HL-60 (cell line): ENCODE measurements around the gene SLC6A13.
"Not testable (repeated sequence)": the region's sequence is repeated elsewhere in the genome, so short reads cannot be mapped to it uniquely, and the experiment has no call there.

Source experiments
- DNase-seq, 2 experiments: peaks; one replicate each; pipeline ENCODE4 v3.0.0-alpha.2; 2010 to 2020; ENCODE audit warnings: low read depth in 1 of 2, low spot score in 1 of 2
- H3K27ac ChIP-seq: fragments of 250-450 bp; sonication (Bioruptor Pico); replicated peaks from 2 replicates; pipeline ENCODE4 v1.5.1; 2020; ENCODE audit warnings: mild to moderate bottlenecking, moderate library complexity
- H3K27me3 ChIP-seq: fragments of 250-450 bp; sonication (Bioruptor Pico); 2 replicates; pipeline ENCODE4 v1.5.1; 2021; ENCODE audit warnings: mild to moderate bottlenecking, moderate library complexity; ENCODE audit not compliant: insufficient read depth, poor library complexity, severe bottlenecking
- H3K4me3 ChIP-seq: replicated peaks from 2 replicates; pipeline ENCODE4 v1.5.1; 2011; ENCODE audit warnings: mild to moderate bottlenecking, control low read depth, low read length; ENCODE audit not compliant: insufficient read depth
- CTCF ChIP-seq: IDR thresholded peaks from one replicate; pipeline ENCODE4 v1.5.1; 2011; ENCODE audit warnings: low read length, control low read depth, inconsistent platforms; ENCODE audit not compliant: insufficient read depth
- GABPA ChIP-seq: IDR thresholded peaks from 2 replicates; pipeline ENCODE4 v1.6.1; 2012; ENCODE audit warnings: low read depth
- POLR2AphosphoS5 ChIP-seq: IDR thresholded peaks from 2 replicates; pipeline ENCODE4 v1.6.1; 2012; ENCODE audit warnings: low read depth
- SPI1 ChIP-seq: IDR thresholded peaks from 2 replicates; pipeline ENCODE4 v1.6.1; 2012; ENCODE audit warnings: low read depth, mild to moderate bottlenecking, borderline replicate concordance
- TF ChIP-seq, protein P1 (sequence below): IDR thresholded peaks from 2 replicates; pipeline ENCODE4 v1.6.1; 2012; ENCODE audit warnings: low read depth; ENCODE audit not compliant: insufficient replicate concordance

SLC6A13 gene

DNA sequence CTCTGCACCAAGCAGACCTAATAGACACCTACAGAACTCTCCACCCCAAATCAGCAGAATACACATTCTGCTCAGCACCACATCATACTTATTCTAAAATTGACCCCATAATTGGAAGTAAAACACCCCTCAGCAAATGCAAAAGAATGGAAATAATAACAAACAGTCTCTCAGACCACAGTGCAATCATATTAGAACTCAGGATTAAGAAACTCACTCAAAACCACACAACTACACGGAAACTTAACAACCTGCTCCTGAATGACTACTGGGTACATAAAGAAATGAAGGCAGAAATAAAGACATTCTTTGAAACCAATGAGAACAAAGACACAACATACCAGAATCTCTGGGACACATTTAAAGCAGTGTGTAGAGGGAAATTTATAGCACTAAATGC, 37.5 kb upstream of the SLC6A13 start:
- DNase-seq, H3K4me3 ChIP-seq, H3K27ac ChIP-seq: not testable (repeated sequence)

DNA sequence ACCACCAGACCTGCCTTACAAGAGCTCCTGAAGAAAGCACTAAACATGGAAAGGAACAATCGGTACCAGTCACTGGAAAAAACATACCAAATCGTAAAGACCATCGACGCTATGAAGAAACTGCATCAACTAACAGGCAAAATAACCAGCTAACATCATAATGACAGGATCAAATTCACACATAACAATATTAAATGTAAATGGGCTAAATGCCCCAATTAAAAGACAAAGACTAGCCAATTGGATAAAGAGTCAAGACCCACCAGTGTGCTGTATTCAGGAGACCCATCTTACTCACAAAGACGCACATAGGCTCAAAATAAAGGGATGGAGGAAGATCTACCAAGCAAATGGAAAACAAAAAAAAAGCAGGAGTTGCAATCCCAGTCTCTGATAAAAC, 36.9 kb upstream of the SLC6A13 start:
- H3K4me3 ChIP-seq, H3K27me3 ChIP-seq, H3K27ac ChIP-seq, DNase-seq: not testable (repeated sequence)

More for the DNA sequence above, 37.5 kb upstream of the SLC6A13 start:
- H3K27me3 ChIP-seq: not testable (repeated sequence)

DNA sequence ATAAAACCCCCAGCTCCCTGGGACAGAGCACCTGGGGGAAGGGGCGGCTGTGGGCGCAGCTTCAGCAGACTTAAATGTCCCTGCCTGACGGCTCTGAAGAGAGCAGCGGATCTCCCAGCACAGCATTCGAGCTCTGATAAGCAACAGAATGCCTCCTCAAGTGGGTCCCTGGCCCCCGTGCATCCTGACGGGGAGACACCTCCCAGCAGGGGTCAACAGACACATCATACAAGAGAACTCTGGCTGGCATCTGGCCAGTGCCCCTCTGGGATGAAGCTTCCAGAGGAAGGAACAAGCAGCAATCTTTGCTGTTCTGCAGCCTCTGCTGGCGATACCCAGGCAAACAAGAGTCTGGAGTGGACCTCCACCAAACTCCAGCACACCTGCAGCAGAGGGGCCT, 35.4 kb upstream of the SLC6A13 start:
- not testable (repeated sequence) for H3K27me3 ChIP-seq, DNase-seq, H3K27ac ChIP-seq, H3K4me3 ChIP-seq

DNA sequence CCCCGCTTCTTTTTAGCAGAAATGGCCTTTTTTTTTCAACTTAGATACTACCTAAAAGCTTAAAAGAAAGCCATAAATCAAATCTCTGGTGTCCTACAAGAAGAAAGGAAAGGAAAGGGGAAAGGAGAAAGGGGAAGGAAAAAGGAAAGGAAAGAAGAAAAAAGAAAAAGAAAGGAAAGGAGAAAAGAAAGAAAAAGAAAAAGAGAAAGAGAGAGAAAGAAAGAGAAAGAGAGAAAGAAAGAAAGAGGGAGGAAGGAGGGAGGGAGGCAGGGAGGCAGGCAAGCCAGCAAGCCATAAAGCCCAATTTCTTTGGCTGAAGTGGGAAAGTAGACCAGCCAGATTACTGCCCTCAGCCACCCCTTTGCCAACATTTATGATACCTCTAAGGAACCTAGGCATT, 32.5 kb upstream of the SLC6A13 start:
- Histone ChIP-seq H3K4me3 (no peak overlapping the region), H3K27ac (no peak overlapping the region), H3K27me3 (no peaks in the 10 kb centered on the region)
- DNase-seq: no peak
- TF ChIP-seq SPI1 (no peak), POLR2AphosphoS5 (no peak), GABPA (no peak), CTCF (no peak)
- TF ChIP-seq, protein P1, sequence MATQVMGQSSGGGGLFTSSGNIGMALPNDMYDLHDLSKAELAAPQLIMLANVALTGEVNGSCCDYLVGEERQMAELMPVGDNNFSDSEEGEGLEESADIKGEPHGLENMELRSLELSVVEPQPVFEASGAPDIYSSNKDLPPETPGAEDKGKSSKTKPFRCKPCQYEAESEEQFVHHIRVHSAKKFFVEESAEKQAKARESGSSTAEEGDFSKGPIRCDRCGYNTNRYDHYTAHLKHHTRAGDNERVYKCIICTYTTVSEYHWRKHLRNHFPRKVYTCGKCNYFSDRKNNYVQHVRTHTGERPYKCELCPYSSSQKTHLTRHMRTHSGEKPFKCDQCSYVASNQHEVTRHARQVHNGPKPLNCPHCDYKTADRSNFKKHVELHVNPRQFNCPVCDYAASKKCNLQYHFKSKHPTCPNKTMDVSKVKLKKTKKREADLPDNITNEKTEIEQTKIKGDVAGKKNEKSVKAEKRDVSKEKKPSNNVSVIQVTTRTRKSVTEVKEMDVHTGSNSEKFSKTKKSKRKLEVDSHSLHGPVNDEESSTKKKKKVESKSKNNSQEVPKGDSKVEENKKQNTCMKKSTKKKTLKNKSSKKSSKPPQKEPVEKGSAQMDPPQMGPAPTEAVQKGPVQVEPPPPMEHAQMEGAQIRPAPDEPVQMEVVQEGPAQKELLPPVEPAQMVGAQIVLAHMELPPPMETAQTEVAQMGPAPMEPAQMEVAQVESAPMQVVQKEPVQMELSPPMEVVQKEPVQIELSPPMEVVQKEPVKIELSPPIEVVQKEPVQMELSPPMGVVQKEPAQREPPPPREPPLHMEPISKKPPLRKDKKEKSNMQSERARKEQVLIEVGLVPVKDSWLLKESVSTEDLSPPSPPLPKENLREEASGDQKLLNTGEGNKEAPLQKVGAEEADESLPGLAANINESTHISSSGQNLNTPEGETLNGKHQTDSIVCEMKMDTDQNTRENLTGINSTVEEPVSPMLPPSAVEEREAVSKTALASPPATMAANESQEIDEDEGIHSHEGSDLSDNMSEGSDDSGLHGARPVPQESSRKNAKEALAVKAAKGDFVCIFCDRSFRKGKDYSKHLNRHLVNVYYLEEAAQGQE: no peak

- no peak for DNase-seq
- no peak overlapping the region for H3K4me3 ChIP-seq
- TF ChIP-seq CTCF: no peak
- no peak for TF ChIP-seq GABPA
- no peak for TF ChIP-seq SPI1
- TF ChIP-seq, protein P1: no peak
- no peak for TF ChIP-seq POLR2AphosphoS5
- H3K27me3 ChIP-seq: no peaks in the 10 kb centered on the region
- no peak overlapping the region for H3K27ac ChIP-seq
These were observed 30.6 kb upstream of the SLC6A13 start for GRCh38 chr12:293199-293598.
